ENCODE data around the gene ST3GAL3.

Gene ST3GAL3

DNA sequence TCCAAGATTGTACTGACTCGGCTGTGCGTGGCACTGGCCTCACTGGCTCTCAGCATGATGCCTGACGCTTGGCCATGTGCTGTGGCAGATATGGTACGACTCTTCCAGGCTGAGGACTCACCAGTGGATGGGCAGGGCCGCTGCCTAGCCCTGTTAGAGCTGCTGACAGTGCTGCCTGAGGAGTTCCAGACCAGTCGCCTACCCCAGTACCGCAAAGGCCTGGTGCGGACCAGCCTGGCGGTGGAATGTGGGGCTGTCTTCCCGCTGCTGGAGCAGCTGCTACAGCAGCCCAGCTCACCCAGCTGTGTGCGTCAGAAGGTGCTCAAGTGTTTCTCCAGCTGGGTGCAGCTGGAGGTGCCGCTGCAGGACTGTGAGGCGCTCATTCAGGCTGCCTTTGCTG, 242.3 kb downstream of the ST3GAL3 start:
- H2AFZ ChIP-seq (ENCODE audit: low read depth, low read length), result no peak overlapping the region
- no peak overlapping the region for H3K27ac ChIP-seq (ENCODE audit: low read length)
- peaks cover 33% of the 10 kb centered on the region for H3K4me1 ChIP-seq (ENCODE audit: insufficient read depth, low read length)
- TF ChIP-seq, protein P1, sequence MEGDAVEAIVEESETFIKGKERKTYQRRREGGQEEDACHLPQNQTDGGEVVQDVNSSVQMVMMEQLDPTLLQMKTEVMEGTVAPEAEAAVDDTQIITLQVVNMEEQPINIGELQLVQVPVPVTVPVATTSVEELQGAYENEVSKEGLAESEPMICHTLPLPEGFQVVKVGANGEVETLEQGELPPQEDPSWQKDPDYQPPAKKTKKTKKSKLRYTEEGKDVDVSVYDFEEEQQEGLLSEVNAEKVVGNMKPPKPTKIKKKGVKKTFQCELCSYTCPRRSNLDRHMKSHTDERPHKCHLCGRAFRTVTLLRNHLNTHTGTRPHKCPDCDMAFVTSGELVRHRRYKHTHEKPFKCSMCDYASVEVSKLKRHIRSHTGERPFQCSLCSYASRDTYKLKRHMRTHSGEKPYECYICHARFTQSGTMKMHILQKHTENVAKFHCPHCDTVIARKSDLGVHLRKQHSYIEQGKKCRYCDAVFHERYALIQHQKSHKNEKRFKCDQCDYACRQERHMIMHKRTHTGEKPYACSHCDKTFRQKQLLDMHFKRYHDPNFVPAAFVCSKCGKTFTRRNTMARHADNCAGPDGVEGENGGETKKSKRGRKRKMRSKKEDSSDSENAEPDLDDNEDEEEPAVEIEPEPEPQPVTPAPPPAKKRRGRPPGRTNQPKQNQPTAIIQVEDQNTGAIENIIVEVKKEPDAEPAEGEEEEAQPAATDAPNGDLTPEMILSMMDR (IDR thresholded peaks at IDR 0.05; ENCODE audit: borderline replicate concordance, extremely low read depth, low read length, poor library complexity, severe bottlenecking), result no peak
- TF ChIP-seq EZH2 (IDR thresholded peaks at IDR 0.05; ENCODE audit: borderline replicate concordance, low read depth, low read length, severe bottlenecking), result no peak
- peaks cover 40% of the 10 kb centered on the region for H3K79me2 ChIP-seq (ENCODE audit: insufficient read depth, low read length)
- no peaks in the 10 kb centered on the region for H3K27me3 ChIP-seq (ENCODE audit: insufficient read depth, low read length, poor library complexity)
- H3K4me3 ChIP-seq (ENCODE audit: low read depth in 1 of 2, low read length in 2 of 2), result no peak overlapping the region
- peak overlapping the region; percentile 29; the same call in 1 of the 2 replicates for H3K4me2 ChIP-seq (ENCODE audit: insufficient read depth, low read length)
- ATAC-seq (ENCODE audit: insufficient read depth, low read depth) (no peak), DNase-seq (no peak)
- peaks cover 26% of the 10 kb centered on the region for H4K20me1 ChIP-seq (ENCODE audit: insufficient read depth, low read length)
- peaks cover 19% of the 10 kb centered on the region for H3K36me3 ChIP-seq (ENCODE audit: insufficient read depth, low read length)
- H3K9me3 ChIP-seq (ENCODE audit: insufficient read depth, low read length, severe bottlenecking), result no peaks in the 10 kb centered on the region
- H3K9ac ChIP-seq (ENCODE audit: low read depth, low read length), result no peak overlapping the region

DNA sequence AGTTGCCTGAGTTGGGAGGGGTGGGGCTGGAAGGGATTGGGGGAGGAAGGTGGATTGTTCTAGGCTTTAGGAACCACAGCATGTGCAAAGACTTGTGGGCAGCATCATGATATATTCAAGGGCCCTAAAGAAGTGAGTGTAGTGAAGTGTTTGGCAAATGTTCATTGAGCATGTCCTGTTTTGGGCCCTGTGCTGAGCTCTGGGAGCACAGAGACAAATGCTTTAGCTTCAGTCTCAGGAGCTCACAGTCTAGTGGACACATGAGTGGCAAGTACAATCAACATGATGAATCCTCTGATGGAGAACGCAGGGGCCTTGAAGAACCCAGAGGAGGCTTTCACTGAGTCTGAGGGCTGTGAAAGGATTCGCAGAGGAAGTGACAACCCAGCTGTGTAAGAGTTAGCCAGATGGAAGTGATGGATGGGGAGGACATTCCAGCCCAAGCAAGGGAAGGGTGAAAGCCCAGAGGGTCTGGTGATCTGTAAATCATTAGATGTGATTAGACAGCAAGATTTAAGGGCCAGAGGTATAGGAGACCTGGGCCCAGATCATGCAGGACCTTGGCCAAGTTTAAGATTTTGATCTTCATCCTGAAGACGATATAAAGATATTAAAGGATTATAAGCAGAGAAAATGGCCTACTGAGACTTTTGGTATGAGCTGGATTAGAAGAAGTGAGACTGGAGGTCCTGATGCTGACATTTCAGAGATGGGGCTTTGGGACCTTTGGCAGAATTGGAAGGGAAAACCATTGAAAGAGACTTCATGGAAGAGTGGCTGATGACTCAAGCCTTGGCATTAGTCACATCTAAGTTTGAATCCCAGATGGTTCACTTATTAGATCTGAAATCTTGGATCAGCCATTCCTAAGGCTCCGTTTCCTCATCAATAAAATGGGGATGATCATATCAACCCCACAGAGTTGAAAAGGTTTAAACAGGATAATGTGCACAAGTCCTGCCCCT, 244.0 kb downstream of the ST3GAL3 start:
- TF ChIP-seq, protein P1 (IDR thresholded peaks at IDR 0.05; ENCODE audit: borderline replicate concordance, extremely low read depth, low read length, poor library complexity, severe bottlenecking), result no peak
- TF ChIP-seq EZH2 (IDR thresholded peaks at IDR 0.05; ENCODE audit: borderline replicate concordance, low read depth, low read length, severe bottlenecking), result no peak
- Histone ChIP-seq H3K9ac (ENCODE audit: low read depth, low read length) (no peak overlapping the region), H2AFZ (ENCODE audit: low read depth, low read length) (no peak overlapping the region), H3K36me3 (ENCODE audit: insufficient read depth, low read length) (peaks cover 19% of the 10 kb centered on the region), H3K4me2 (ENCODE audit: insufficient read depth, low read length) (no peak overlapping the region), H3K27me3 (ENCODE audit: insufficient read depth, low read length, poor library complexity) (no peaks in the 10 kb centered on the region), H3K9me3 (ENCODE audit: insufficient read depth, low read length, severe bottlenecking) (no peaks in the 10 kb centered on the region), H3K79me2 (ENCODE audit: insufficient read depth, low read length) (peaks cover 27% of the 10 kb centered on the region), H3K27ac (ENCODE audit: low read length) (no peak overlapping the region), H4K20me1 (ENCODE audit: insufficient read depth, low read length) (peaks cover 26% of the 10 kb centered on the region), H3K4me1 (ENCODE audit: insufficient read depth, low read length) (peaks cover 17% of the 10 kb centered on the region), H3K4me3 (ENCODE audit: low read depth in 1 of 2, low read length in 2 of 2) (no peak overlapping the region)
- ATAC-seq (ENCODE audit: insufficient read depth, low read depth) (no peak), DNase-seq (no peak)

DNA sequence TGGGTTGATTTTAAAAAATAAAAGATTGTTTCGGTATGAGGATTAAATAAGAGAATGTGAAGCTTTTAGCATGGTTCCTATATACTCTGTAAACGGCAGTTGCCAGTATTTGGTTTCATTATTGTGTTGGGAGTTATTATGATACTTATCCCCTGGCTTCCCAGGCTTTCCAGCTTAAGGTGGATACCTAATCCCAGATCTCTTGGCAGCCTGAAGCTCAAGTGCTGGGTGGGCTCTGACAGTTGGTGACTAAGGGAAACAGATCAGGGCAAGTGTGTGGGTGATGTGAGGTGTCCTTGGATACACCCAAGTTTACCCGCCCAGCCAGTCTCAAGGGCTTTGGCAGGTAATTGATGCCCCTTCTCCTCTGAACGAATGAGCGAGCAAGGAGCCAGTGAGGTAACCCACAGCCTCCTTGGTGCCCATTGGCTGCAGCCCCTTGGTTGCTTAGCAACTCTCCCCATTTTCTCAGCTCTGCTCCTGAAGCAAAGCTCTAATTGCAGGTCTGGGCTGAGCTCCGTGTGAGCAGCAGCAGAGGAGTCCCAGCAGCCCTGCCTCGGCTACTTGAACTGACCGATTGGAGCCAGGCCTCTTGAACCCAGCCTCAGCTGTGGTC, 245.5 kb downstream of the ST3GAL3 start:
- H3K36me3 ChIP-seq (ENCODE audit: insufficient read depth, low read length), result peaks cover 34% of the 10 kb centered on the region
- no peak for TF ChIP-seq EZH2 (IDR thresholded peaks at IDR 0.05; ENCODE audit: borderline replicate concordance, low read depth, low read length, severe bottlenecking)
- TF ChIP-seq, protein P1 (IDR thresholded peaks at IDR 0.05; ENCODE audit: borderline replicate concordance, extremely low read depth, low read length, poor library complexity, severe bottlenecking), result no peak
- no peak overlapping the region for H3K4me3 ChIP-seq (ENCODE audit: low read depth in 1 of 2, low read length in 2 of 2)
- H2AFZ ChIP-seq (ENCODE audit: low read depth, low read length), result no peak overlapping the region
- no peak overlapping the region for H3K4me2 ChIP-seq (ENCODE audit: insufficient read depth, low read length)
- peaks cover 23% of the 10 kb centered on the region for H4K20me1 ChIP-seq (ENCODE audit: insufficient read depth, low read length)
- ATAC-seq (ENCODE audit: insufficient read depth, low read depth) (no peak), DNase-seq (no peak)
- H3K27me3 ChIP-seq (ENCODE audit: insufficient read depth, low read length, poor library complexity), result no peaks in the 10 kb centered on the region
- H3K9ac ChIP-seq (ENCODE audit: low read depth, low read length), result no peak overlapping the region
- peaks cover 11% of the 10 kb centered on the region for H3K4me1 ChIP-seq (ENCODE audit: insufficient read depth, low read length)
- no peak overlapping the region for H3K27ac ChIP-seq (ENCODE audit: low read length)
- peaks cover 15% of the 10 kb centered on the region for H3K79me2 ChIP-seq (ENCODE audit: insufficient read depth, low read length)
- H3K9me3 ChIP-seq (ENCODE audit: insufficient read depth, low read length, severe bottlenecking), result no peaks in the 10 kb centered on the region

Data from DND-41 (cell line).